ENCODE measurements around the gene NDUFS8. TPM values are rescaled to one million over a fixed set of nuclear protein-coding genes. Genes with fewer than 3 reads are reported as not detected.

NDUFS8 gene
- total RNA-seq, 3 donors from 2014 or later (not counting 1 experiment from before 2014, with no cell fraction given), result 84.5 to 95.2 (median 90.7) TPM

DNA sequence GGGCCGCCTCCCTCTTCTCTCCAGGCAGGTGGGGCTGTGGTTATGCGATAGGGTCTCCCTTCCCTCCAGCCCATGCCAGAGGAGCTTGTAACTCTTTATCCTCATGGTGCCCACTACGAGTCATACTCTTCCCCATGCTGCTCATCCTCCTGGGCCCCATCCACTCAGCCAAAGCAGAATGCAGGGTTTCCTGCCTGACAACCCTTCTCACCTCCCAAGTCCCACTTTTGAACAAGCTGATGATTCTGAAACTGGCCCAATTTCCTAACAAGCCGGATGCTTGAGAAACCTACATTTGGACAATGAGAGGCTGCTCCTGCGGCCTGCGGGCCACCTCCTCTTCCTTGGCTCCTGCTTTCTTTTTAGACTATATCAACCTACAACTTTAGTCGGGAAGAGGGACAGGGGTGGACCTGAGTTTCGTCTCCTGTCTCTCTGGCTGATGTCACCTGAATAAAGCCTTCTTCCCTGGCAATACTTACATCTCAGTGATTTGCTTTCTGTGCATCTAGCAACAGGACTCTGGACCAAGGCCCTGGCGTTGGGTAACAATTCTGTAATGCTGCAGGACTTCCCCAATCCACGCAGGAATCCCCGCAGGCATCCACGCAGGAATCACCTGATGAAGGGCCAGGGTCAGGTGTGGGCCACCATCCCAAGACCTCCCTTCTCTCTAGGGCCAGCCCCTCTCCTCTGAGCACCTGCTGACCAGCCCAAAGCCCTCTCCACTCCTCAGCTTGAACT, 1.5 kb upstream of the NDUFS8 start:
- Histone ChIP-seq H3K4me1 (ENCODE audit: control insufficient read depth, insufficient read depth, low read length) (peaks cover 58% of the 10 kb centered on the region), H3K36me3 (ENCODE audit: control insufficient read depth, insufficient read depth, low read length) (peaks cover 13% of the 10 kb centered on the region), H3K27ac (ENCODE audit: low read length) (no peak overlapping the region), H3K9me3 (ENCODE audit: control insufficient read depth, insufficient read depth, low read length) (no peaks in the 10 kb centered on the region), H3K27me3 (ENCODE audit: control insufficient read depth, insufficient read depth, low read length) (no peaks in the 10 kb centered on the region), H3K4me3 (ENCODE audit: low read length) (no peak overlapping the region)
- Mint-ChIP-seq H3K4me1 (peaks cover 18 to 48% of the 10 kb centered on the region in 2 donors), H3K36me3 (no peaks in the 10 kb centered on the region), H3K27me3 (ENCODE audit: low read depth in 2 of 2) (no peaks in the 10 kb centered on the region), H3K4me3 (peak overlapping the region; percentile 92), H3K9me3 (no peaks in the 10 kb centered on the region), H3K27ac (peak overlapping the region in 1 of 2 donors; percentile 89)
- TF ChIP-seq, protein P1, sequence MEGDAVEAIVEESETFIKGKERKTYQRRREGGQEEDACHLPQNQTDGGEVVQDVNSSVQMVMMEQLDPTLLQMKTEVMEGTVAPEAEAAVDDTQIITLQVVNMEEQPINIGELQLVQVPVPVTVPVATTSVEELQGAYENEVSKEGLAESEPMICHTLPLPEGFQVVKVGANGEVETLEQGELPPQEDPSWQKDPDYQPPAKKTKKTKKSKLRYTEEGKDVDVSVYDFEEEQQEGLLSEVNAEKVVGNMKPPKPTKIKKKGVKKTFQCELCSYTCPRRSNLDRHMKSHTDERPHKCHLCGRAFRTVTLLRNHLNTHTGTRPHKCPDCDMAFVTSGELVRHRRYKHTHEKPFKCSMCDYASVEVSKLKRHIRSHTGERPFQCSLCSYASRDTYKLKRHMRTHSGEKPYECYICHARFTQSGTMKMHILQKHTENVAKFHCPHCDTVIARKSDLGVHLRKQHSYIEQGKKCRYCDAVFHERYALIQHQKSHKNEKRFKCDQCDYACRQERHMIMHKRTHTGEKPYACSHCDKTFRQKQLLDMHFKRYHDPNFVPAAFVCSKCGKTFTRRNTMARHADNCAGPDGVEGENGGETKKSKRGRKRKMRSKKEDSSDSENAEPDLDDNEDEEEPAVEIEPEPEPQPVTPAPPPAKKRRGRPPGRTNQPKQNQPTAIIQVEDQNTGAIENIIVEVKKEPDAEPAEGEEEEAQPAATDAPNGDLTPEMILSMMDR (IDR thresholded peaks at IDR 0.05), result no peak
- intact Hi-C loops (cut with micrococcal nuclease), result no loop called here
- WGBS (ENCODE audit: insufficient coverage), result 93% methylated on average over 12 of the region's 12 CpGs
- ATAC-seq (no peak), DNase-seq (no peak)

DNA sequence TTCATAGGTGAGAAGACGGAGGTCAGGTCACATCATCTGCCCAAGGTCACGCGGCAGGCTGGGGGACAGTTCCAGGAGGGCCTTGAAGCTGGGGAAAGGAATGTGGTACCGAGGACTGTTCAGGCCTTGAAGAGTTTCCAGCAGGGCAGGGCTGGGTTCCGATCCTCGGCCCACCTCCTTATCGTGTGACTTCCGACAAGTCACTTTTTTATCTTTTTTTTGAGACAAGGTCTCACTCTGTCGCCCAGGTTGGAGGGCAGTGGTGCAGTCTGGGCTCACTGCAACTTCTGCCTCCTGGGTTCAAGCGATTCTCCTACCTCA, 623 bp downstream of the NDUFS8 start:
- ATAC-seq, result no peak
- Histone ChIP-seq H3K27me3 (ENCODE audit: control insufficient read depth, insufficient read depth, low read length) (no peaks in the 10 kb centered on the region), H3K4me3 (ENCODE audit: low read length) (peak overlapping the region; percentile 87), H3K4me1 (ENCODE audit: control insufficient read depth, insufficient read depth, low read length) (peaks cover 57% of the 10 kb centered on the region), H3K27ac (ENCODE audit: low read length) (peak overlapping the region; percentile 69), H3K9me3 (ENCODE audit: control insufficient read depth, insufficient read depth, low read length) (no peaks in the 10 kb centered on the region), H3K36me3 (ENCODE audit: control insufficient read depth, insufficient read depth, low read length) (peaks cover 15% of the 10 kb centered on the region)
- Mint-ChIP-seq H3K9me3 (no peaks in the 10 kb centered on the region), H3K4me3 (peak overlapping the region; percentile 92), H3K36me3 (no peaks in the 10 kb centered on the region), H3K27me3 (ENCODE audit: low read depth in 2 of 2) (no peaks in the 10 kb centered on the region), H3K27ac (peak overlapping the region; percentile 88 to 89), H3K4me1 (peaks cover 22 to 42% of the 10 kb centered on the region in 2 donors)
- DNase-seq, result peak in 1 of 2 donors; percentile 51
- WGBS (ENCODE audit: insufficient coverage), result 13% methylated on average over 10 of the region's 10 CpGs
- intact Hi-C loops (cut with micrococcal nuclease), result no loop called here
- TF ChIP-seq, protein P1 (IDR thresholded peaks at IDR 0.05), result no peak

DNA sequence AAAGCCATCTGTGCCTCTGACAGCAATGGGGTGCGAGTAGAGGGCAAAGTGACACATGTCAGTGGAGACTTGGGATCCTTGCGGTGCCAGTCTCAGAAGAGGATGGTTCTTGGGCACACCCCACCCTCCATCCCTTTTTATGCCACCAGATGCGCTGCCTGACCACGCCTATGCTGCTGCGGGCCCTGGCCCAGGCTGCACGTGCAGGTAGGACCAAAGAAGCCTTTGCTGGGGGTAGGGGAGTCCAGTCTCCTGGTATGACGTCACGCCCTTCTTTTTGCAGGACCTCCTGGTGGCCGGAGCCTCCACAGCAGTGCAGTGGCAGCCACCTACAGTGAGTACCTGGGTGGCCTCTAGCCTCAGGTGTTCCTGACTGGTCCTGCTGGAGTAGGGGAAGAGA, 1.5 kb downstream of the NDUFS8 start:
- H3K9me3 ChIP-seq (ENCODE audit: control insufficient read depth, insufficient read depth, low read length), result no peaks in the 10 kb centered on the region
- peaks cover 57% of the 10 kb centered on the region for H3K4me1 ChIP-seq (ENCODE audit: control insufficient read depth, insufficient read depth, low read length)
- H3K4me3 ChIP-seq (ENCODE audit: low read length), result no peak overlapping the region
- TF ChIP-seq, protein P1 (IDR thresholded peaks at IDR 0.05), result no peak
- no peak for DNase-seq
- H3K27me3 ChIP-seq (ENCODE audit: control insufficient read depth, insufficient read depth, low read length), result no peaks in the 10 kb centered on the region
- H3K27me3 Mint-ChIP-seq (ENCODE audit: low read depth in 2 of 2), result no peaks in the 10 kb centered on the region
- no peaks in the 10 kb centered on the region for H3K36me3 Mint-ChIP-seq
- H3K27ac Mint-ChIP-seq, result peak overlapping the region; percentile 88 to 89
- peaks cover 15% of the 10 kb centered on the region for H3K36me3 ChIP-seq (ENCODE audit: control insufficient read depth, insufficient read depth, low read length)
- no peak for ATAC-seq
- intact Hi-C loops (cut with micrococcal nuclease), result no loop called here
- peak overlapping the region; percentile 92 for H3K4me3 Mint-ChIP-seq
- H3K9me3 Mint-ChIP-seq, result no peaks in the 10 kb centered on the region
- H3K4me1 Mint-ChIP-seq, result peaks cover 31 to 45% of the 10 kb centered on the region in 2 donors
- 95% methylated on average over 8 of the region's 9 CpGs for WGBS (ENCODE audit: insufficient coverage)
- H3K27ac ChIP-seq (ENCODE audit: low read length), result no peak overlapping the region
